H1 (cell line): ENCODE results near the gene MRTFB. TPM values are rescaled to one million over a fixed set of nuclear protein-coding genes. Genes with fewer than 3 reads are reported as not detected.

Experiments
- ASH2L ChIP-seq: fragments of 200-600, 300-600 bp; sonication (generic); IDR thresholded peaks from one replicate; pipeline ENCODE4 v1.7.1; 2017; ENCODE audit warnings: low read length
- BRCA1 ChIP-seq: IDR thresholded peaks from 2 replicates; pipeline ENCODE4 v1.6.1; 2012; ENCODE audit warnings: low read depth, low read length, improper control_type of control experiment
- CBX5 ChIP-seq: fragments of 300-800, 300-1000 bp; sonication (generic); IDR thresholded peaks from 2 replicates; pipeline ENCODE4 v1.7.1; 2016; ENCODE audit warnings: antibody characterized with exemption, low read length, low read depth
- EP300 ChIP-seq, 2 experiments: IDR thresholded peaks; 1 replicate in 1 of 2; 2 replicates in 1 of 2; pipeline ENCODE4 v1.6.1; 2011 to 2012; ENCODE audit warnings: low read depth in 2 of 2, low read length in 2 of 2, mild to moderate bottlenecking in 2 of 2, borderline replicate concordance in 1 of 2, inconsistent platforms in 1 of 2, moderate library complexity in 1 of 2
- MAFK ChIP-seq: IDR thresholded peaks from 2 replicates; pipeline ENCODE4 v1.6.1; 2012; ENCODE audit warnings: low read depth, mild to moderate bottlenecking, improper control_type of control experiment, low read length
- PHF8 ChIP-seq: fragments of 200-600 bp; sonication (generic); conservative IDR thresholded peaks from 2 replicates; pipeline ENCODE4 v1.7.1; 2012; ENCODE audit warnings: low read depth, mild to moderate bottlenecking, inconsistent platforms, low read length, moderate library complexity
- POU5F1 ChIP-seq: IDR thresholded peaks from 2 replicates; pipeline ENCODE4 v1.6.1; 2011; ENCODE audit warnings: low read depth, mild to moderate bottlenecking, low read length, moderate library complexity
- RNF2 ChIP-seq: fragments of 200-900, 300-1000 bp; sonication (generic); IDR thresholded peaks from 2 replicates; pipeline ENCODE4 v1.7.1; 2016; ENCODE audit warnings: borderline replicate concordance, low read depth, mild to moderate bottlenecking, antibody characterized with exemption, low read length; ENCODE audit not compliant: poor library complexity, severe bottlenecking; ENCODE audit errors: missing control alignments
- SIN3A ChIP-seq, 2 experiments: IDR thresholded peaks in 1 of 2; conservative IDR thresholded peaks in 1 of 2; 2 replicates each; pipeline ENCODE4 v1.6.1; 2011 to 2012; ENCODE audit warnings: low read length in 2 of 2, improper control_type of control experiment in 1 of 2, low read depth in 1 of 2, mild to moderate bottlenecking in 1 of 2
- TBP ChIP-seq: IDR thresholded peaks from 2 replicates; pipeline ENCODE4 v1.6.1; 2011; ENCODE audit warnings: low read depth, low read length, improper control_type of control experiment
- YY1 ChIP-seq: IDR thresholded peaks from 2 replicates; pipeline ENCODE4 v1.6.1; 2011; ENCODE audit warnings: low read depth, mild to moderate bottlenecking, low read length
- polyA plus RNA-seq, 7 experiments: library from polyadenylated mRNA; depleted of rRNA in 3 of 7; stranded (reverse) in 5 of 7; unstranded in 2 of 7; fragments of >200 nt in 5 of 7; fragments of 200-250 nt in 2 of 7; gene quantifications; 1 replicate in 5 of 7; 2 replicates in 1 of 7; 4 replicates in 1 of 7; pipeline versions ENCODE4 v1.2.1 to v1.2.3, GENCODE V29; 2011 to 2013; ENCODE audit warnings: missing spikeins in 2 of 7, mixed read lengths in 2 of 7
- total RNA-seq: library from RNA; stranded (reverse); fragmentation: NEBNext Ultra II Directional; extraction: Animal tissue kit (Norgen Biotek cat#: 25700); gene quantifications from 2 replicates; pipeline ENCODE4 v1.2.1, GENCODE V29; 2021
- TF ChIP-seq, protein P1 (sequence below): fragments of 300-600 bp; sonication (generic); IDR thresholded peaks from 2 replicates; pipeline ENCODE4 v1.7.1; 2012; ENCODE audit warnings: low read length, moderate library complexity, mild to moderate bottlenecking, inconsistent platforms; ENCODE audit not compliant: insufficient replicate concordance

Gene MRTFB
- total and polyA plus RNA-seq, 2 of the 8 experiments (the other 6 are each of a cell fraction or from before 2014, with no cell fraction given) = 13.5 to 34.9 TPM

GRCh38 chr16:14199199-14199598, 128.1 kb downstream of the MRTFB start (continued):
- TF ChIP-seq, protein P1, sequence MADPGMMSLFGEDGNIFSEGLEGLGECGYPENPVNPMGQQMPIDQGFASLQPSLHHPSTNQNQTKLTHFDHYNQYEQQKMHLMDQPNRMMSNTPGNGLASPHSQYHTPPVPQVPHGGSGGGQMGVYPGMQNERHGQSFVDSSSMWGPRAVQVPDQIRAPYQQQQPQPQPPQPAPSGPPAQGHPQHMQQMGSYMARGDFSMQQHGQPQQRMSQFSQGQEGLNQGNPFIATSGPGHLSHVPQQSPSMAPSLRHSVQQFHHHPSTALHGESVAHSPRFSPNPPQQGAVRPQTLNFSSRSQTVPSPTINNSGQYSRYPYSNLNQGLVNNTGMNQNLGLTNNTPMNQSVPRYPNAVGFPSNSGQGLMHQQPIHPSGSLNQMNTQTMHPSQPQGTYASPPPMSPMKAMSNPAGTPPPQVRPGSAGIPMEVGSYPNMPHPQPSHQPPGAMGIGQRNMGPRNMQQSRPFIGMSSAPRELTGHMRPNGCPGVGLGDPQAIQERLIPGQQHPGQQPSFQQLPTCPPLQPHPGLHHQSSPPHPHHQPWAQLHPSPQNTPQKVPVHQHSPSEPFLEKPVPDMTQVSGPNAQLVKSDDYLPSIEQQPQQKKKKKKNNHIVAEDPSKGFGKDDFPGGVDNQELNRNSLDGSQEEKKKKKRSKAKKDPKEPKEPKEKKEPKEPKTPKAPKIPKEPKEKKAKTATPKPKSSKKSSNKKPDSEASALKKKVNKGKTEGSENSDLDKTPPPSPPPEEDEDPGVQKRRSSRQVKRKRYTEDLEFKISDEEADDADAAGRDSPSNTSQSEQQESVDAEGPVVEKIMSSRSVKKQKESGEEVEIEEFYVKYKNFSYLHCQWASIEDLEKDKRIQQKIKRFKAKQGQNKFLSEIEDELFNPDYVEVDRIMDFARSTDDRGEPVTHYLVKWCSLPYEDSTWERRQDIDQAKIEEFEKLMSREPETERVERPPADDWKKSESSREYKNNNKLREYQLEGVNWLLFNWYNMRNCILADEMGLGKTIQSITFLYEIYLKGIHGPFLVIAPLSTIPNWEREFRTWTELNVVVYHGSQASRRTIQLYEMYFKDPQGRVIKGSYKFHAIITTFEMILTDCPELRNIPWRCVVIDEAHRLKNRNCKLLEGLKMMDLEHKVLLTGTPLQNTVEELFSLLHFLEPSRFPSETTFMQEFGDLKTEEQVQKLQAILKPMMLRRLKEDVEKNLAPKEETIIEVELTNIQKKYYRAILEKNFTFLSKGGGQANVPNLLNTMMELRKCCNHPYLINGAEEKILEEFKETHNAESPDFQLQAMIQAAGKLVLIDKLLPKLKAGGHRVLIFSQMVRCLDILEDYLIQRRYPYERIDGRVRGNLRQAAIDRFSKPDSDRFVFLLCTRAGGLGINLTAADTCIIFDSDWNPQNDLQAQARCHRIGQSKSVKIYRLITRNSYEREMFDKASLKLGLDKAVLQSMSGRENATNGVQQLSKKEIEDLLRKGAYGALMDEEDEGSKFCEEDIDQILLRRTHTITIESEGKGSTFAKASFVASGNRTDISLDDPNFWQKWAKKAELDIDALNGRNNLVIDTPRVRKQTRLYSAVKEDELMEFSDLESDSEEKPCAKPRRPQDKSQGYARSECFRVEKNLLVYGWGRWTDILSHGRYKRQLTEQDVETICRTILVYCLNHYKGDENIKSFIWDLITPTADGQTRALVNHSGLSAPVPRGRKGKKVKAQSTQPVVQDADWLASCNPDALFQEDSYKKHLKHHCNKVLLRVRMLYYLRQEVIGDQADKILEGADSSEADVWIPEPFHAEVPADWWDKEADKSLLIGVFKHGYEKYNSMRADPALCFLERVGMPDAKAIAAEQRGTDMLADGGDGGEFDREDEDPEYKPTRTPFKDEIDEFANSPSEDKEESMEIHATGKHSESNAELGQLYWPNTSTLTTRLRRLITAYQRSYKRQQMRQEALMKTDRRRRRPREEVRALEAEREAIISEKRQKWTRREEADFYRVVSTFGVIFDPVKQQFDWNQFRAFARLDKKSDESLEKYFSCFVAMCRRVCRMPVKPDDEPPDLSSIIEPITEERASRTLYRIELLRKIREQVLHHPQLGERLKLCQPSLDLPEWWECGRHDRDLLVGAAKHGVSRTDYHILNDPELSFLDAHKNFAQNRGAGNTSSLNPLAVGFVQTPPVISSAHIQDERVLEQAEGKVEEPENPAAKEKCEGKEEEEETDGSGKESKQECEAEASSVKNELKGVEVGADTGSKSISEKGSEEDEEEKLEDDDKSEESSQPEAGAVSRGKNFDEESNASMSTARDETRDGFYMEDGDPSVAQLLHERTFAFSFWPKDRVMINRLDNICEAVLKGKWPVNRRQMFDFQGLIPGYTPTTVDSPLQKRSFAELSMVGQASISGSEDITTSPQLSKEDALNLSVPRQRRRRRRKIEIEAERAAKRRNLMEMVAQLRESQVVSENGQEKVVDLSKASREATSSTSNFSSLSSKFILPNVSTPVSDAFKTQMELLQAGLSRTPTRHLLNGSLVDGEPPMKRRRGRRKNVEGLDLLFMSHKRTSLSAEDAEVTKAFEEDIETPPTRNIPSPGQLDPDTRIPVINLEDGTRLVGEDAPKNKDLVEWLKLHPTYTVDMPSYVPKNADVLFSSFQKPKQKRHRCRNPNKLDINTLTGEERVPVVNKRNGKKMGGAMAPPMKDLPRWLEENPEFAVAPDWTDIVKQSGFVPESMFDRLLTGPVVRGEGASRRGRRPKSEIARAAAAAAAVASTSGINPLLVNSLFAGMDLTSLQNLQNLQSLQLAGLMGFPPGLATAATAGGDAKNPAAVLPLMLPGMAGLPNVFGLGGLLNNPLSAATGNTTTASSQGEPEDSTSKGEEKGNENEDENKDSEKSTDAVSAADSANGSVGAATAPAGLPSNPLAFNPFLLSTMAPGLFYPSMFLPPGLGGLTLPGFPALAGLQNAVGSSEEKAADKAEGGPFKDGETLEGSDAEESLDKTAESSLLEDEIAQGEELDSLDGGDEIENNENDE = no peak
- TF ChIP-seq TBP = no peak
- TF ChIP-seq SIN3A (conservative IDR thresholded peaks at IDR 0.05 in 1 of 2, IDR thresholded peaks at IDR 0.05 in 1 of 2; ENCODE audit: low read depth in 1 of 2, low read length in 2 of 2) = no peak
- TF ChIP-seq MAFK = no peak
- TF ChIP-seq EP300 (IDR thresholded peaks at IDR 0.05; ENCODE audit: borderline replicate concordance in 1 of 2, low read depth in 2 of 2, low read length in 2 of 2) = no peak
- no peak for TF ChIP-seq POU5F1
- no peak for TF ChIP-seq YY1
- TF ChIP-seq PHF8 = no peak
- TF ChIP-seq ASH2L = no peak
- TF ChIP-seq RNF2 = no peak
- no peak for TF ChIP-seq BRCA1
- no peak for TF ChIP-seq CBX5
